NCI-H1436 (cell line): ENCODE data around the gene NSRP1.
"Not testable (repeated sequence)": the region's sequence is repeated elsewhere in the genome, so short reads cannot be mapped to it uniquely, and the experiment has no call there.

ENCODE experiments used
- DNase-seq: peaks from one replicate; lab custom pipeline; 2025; lab: John Stamatoyannopoulos, UW

The NSRP1 gene

GRCh38 chr17:30222251-30222650, 105.6 kb downstream of the NSRP1 start:
- no peak for DNase-seq

GRCh38 chr17:30222721-30223175, 106.1 kb downstream of the NSRP1 start:
- DNase-seq = no peak

GRCh38 chr17:30224419-30224960, 107.9 kb downstream of the NSRP1 start:
- no peak for DNase-seq

- DNase-seq = no peak
Measured at GRCh38 chr17:30225112-30225511, 108.5 kb downstream of the NSRP1 start.

- DNase-seq = no peak
Measured at GRCh38 chr17:30225919-30226553, 109.4 kb downstream of the NSRP1 start.

- no peak for DNase-seq
Measured at GRCh38 chr17:30226878-30227277, 110.3 kb downstream of the NSRP1 start.

- no peak for DNase-seq
Measured at GRCh38 chr17:30228011-30228410, 111.4 kb downstream of the NSRP1 start.

- no peak for DNase-seq
Measured at GRCh38 chr17:30229012-30229411, 112.4 kb downstream of the NSRP1 start.

GRCh38 chr17:30230009-30230408, 113.4 kb downstream of the NSRP1 start:
- not testable (repeated sequence) for DNase-seq

GRCh38 chr17:30230596-30231125, 114.0 kb downstream of the NSRP1 start:
- no peak for DNase-seq

GRCh38 chr17:30232015-30232823, 115.6 kb downstream of the NSRP1 start:
- no peak for DNase-seq

GRCh38 chr17:30232824-30233427, 116.3 kb downstream of the NSRP1 start:
- DNase-seq = no peak

- no peak for DNase-seq
Measured at GRCh38 chr17:30234296-30234695, 117.7 kb downstream of the NSRP1 start.

GRCh38 chr17:30234964-30235363, 118.3 kb downstream of the NSRP1 start:
- DNase-seq = no peak

- no peak for DNase-seq
Measured at GRCh38 chr17:30235386-30236296, 119.0 kb downstream of the NSRP1 start, which contains the start of gene SLC6A4. Gene SLC6A4 (minus strand): TSS chr17:30235697. CDS start chr17:30221958, 13,739 bp downstream.
